HG03095 (cell line): ENCODE results near the gene ATRNL1.

ENCODE experiments used
- ATAC-seq: cut with Tn5 transposase; IDR thresholded peaks from one replicate; pipeline ENCODE4 v1.9.1; 2021; ENCODE audit warnings: moderate library complexity; ENCODE audit not compliant: unreplicated experiment

ATRNL1 gene

GRCh38 chr10:115093286-115093775 is at the start of gene ATRNL1:
Gene ATRNL1 (plus strand): TSS chr10:115093365. CDS start chr10:115093751, 386 bp downstream.
- ATAC-seq = peak; percentile 66

- ATAC-seq = no peak
Observed at GRCh38 chr10:115043719-115044118, 49.4 kb upstream of the ATRNL1 start.

GRCh38 chr10:115044891-115045290 is 48.3 kb upstream of the ATRNL1 start:
- ATAC-seq = no peak

- no peak for ATAC-seq
Observed at GRCh38 chr10:115045499-115045898, 47.7 kb upstream of the ATRNL1 start.

- ATAC-seq = no peak
Observed at GRCh38 chr10:115046686-115047236, 46.4 kb upstream of the ATRNL1 start.

- ATAC-seq = no peak
Observed at GRCh38 chr10:115047705-115048104, 45.5 kb upstream of the ATRNL1 start.

GRCh38 chr10:115049318-115049717 is 43.8 kb upstream of the ATRNL1 start:
- no peak for ATAC-seq

GRCh38 chr10:115049960-115050359 is 43.2 kb upstream of the ATRNL1 start:
- ATAC-seq = no peak

- ATAC-seq = no peak
Observed at GRCh38 chr10:115050375-115051010, 42.7 kb upstream of the ATRNL1 start.

GRCh38 chr10:115051216-115051615 is 41.9 kb upstream of the ATRNL1 start:
- no peak for ATAC-seq

GRCh38 chr10:115052226-115052625 is 40.9 kb upstream of the ATRNL1 start:
- ATAC-seq = no peak

- no peak for ATAC-seq
Observed at GRCh38 chr10:115052728-115053127, 40.4 kb upstream of the ATRNL1 start.

- no peak for ATAC-seq
Observed at GRCh38 chr10:115056186-115056585, 37.0 kb upstream of the ATRNL1 start.

- no peak for ATAC-seq
Observed at GRCh38 chr10:115059301-115059898, 33.8 kb upstream of the ATRNL1 start.

- ATAC-seq = no peak
Observed at GRCh38 chr10:115063701-115064658, 29.2 kb upstream of the ATRNL1 start.

GRCh38 chr10:115065801-115066200 is 27.4 kb upstream of the ATRNL1 start:
- ATAC-seq = no peak

- no peak for ATAC-seq
Observed at GRCh38 chr10:115066528-115066927, 26.6 kb upstream of the ATRNL1 start.

- no peak for ATAC-seq
Observed at GRCh38 chr10:115073796-115074195, 19.4 kb upstream of the ATRNL1 start.

GRCh38 chr10:115082506-115082905 is 10.7 kb upstream of the ATRNL1 start:
- ATAC-seq = no peak

- no peak for ATAC-seq
Observed at GRCh38 chr10:115084277-115084850, 8.8 kb upstream of the ATRNL1 start.

GRCh38 chr10:115091161-115091560 is 2.0 kb upstream of the ATRNL1 start:
- no peak for ATAC-seq
